ENCODE results near the gene POPDC2. TPM values are rescaled to one million over a fixed set of nuclear protein-coding genes. Genes with fewer than 3 reads are reported as not detected.
"Not testable (repeated sequence)": the region's sequence is repeated elsewhere in the genome, so short reads cannot be mapped to it uniquely, and the experiment has no call there.

POPDC2 gene
- polyA plus RNA-seq, 3 donors, result 0.87 to 4.5 (median 1.7) TPM

- peak within 1 kb of the TSS; percentile 51 for H3K27ac ChIP-seq (ENCODE audit: low read depth, low read length)
- 36 to 66% (median 60%) methylated on average over 7 of the region's 7 CpGs for WGBS, 3 donors
These were observed 62.7 kb downstream of the POPDC2 start, which contains the start of gene PLA1A for GRCh38 chr3:119597548-119598288. Gene PLA1A, plus strand, starts transcription at chr3:119597885. Its CDS starts 29 bp downstream, at chr3:119597914.

- H3K27ac ChIP-seq (ENCODE audit: low read depth, low read length), result no peak overlapping the region
- WGBS, 3 donors, result 76 to 93% (median 83%) methylated on average over 6 of the region's 6 CpGs
These were observed 64.0 kb downstream of the POPDC2 start for GRCh38 chr3:119596398-119596797.

DNA sequence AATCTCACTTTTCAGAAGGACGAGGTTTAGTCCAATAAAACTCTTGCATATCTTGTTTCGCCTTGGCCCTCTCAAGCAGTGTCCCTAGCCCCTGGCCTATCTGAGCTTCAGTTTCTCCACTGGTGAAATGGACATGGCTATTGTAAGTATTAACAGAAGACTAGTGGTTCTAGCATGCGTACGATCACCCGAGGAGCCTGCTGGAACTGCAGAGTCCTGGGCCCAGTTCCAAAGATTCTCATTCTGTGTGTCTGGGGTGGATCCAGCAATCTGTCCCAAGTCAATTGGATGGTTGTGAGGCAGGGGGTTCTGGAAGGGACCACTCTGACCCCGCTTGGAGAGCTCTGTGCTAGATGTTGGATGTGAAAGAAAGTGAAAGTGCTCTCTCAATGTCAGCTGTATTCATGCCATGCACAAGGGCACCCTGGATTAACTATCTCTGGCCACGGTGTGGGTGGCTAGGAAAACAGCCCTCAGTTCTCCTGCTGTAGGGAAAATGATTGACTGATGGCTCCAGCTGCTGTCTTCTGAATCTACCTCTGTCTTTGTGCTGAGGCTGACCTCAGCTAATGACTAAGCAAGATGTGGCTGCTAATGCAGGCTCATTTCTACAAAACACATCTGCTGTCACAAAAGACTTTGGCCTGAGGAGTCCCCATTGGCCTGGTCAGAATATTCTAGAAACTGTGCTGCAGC, 64.6 kb downstream of the POPDC2 start:
- H3K27ac ChIP-seq (ENCODE audit: low read depth, low read length), result no peak overlapping the region
- 68 to 87% (median 76%) methylated on average over 7 of the region's 7 CpGs for WGBS, 3 donors

DNA sequence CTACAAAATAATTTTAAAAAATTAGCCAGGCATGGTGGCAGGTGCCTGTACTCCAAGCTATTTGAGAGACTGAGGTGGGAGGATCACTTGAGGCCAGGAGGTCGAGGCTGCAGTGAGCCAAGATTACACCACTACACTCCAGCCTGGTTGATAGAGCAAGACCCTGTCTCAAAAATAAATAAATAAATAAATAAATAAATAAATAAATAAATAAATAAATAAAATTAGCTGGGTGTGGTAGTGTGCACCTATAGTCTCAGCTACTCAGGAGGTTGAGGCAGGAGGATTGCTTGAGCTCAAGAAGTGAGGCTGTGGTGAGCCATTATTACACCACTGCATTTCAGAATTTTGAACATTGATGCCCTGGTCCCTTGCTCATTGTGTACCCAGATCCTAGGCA, 65.5 kb downstream of the POPDC2 start:
- not testable (repeated sequence) for H3K27ac ChIP-seq (ENCODE audit: low read depth, low read length)
- 87 to 100% (median 92%) methylated on average over 1 of the region's 1 CpG for WGBS, 3 donors

DNA sequence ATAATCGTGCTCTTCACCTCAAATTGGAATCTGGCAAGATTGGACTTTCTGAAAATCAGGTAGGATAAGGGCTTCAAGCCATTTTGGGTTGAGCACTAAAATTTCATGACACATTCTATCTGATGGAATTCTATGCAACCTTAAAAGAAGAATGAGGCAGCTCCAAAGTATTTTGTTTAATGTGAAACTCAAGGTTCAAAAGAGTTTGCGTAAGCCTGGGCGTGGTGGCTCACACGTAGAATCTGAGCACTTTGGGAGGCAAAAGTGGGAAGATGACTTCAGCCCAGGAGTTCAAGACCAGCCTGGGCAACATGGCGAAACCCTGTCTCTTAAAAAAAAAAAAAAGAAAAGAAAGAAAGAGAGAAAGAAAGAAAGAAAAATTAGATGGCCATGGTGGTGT, 66.3 kb downstream of the POPDC2 start:
- 84 to 89% (median 89%) methylated on average over 5 of the region's 5 CpGs for WGBS, 3 donors

DNA sequence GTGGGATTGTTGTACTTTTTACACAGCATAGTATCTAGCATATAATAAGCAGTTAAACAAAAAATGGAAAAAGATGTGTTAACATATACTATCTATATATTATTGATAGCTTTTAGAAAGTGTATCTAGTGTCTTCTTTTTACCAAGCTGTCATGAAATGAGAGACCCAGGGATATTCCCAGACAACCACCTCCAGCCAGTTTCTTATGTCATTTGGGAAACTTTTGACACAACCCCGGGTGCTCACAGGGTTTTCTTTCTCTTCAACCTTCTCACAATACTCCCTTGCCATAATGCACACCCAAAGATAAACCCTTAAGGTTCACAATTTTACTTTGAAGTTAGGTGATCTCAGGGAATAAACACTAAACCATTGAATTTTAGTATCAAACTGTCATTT, 67.5 kb downstream of the POPDC2 start:
- WGBS, 3 donors, result 62 to 78% (median 70%) methylated on average over 1 of the region's 1 CpG
- H3K27ac ChIP-seq (ENCODE audit: low read depth, low read length), result no peak overlapping the region

More for the DNA sequence above, 66.3 kb downstream of the POPDC2 start:
- H3K27ac ChIP-seq (ENCODE audit: low read depth, low read length), result no peak overlapping the region

Other genes with a start within 250 kb of the POPDC2 start
- gene TMEM39A, start 197.0 kb downstream of the POPDC2 start, polyA plus RNA-seq, result 10 to 100 TPM; 11.4 to 20.4 (median 12.4) TPM
- 1 to 10 TPM; 4.9 to 7.6 (median 5.6) TPM for gene POGLUT1, start 191.6 kb downstream of the POPDC2 start, polyA plus RNA-seq
- 10 to 100 TPM; 39.2 to 85.7 (median 76.3) TPM for gene TIMMDC1, start 162.0 kb downstream of the POPDC2 start, polyA plus RNA-seq
- under 1 TPM in 2 of 3 donors, not detected in 1; 0.06 to 0.14 TPM for gene CD80, start 101.0 kb downstream of the POPDC2 start, polyA plus RNA-seq
- 1 to 10 TPM; 5.4 to 6.5 (median 6.5) TPM for gene ADPRH, start 81.1 kb downstream of the POPDC2 start, polyA plus RNA-seq
- 1 to 10 TPM; 1.0 to 5.8 (median 2.7) TPM for gene PLA1A, start 62.7 kb downstream of the POPDC2 start, polyA plus RNA-seq
- 100 to 1,000 TPM in 1 of 3 donors, 10 to 100 TPM in 2; 54.3 to 104 (median 78.3) TPM for gene COX17, start 16.8 kb upstream of the POPDC2 start, polyA plus RNA-seq
- gene CFAP91, start 42.4 kb upstream of the POPDC2 start, polyA plus RNA-seq, result 1 to 10 TPM in 2 of 3 donors, under 1 TPM in 1; 0.85 to 5.0 (median 3.1) TPM
- gene NR1I2, start 121.5 kb upstream of the POPDC2 start, polyA plus RNA-seq, result under 1 TPM in 1 of 3 donors, not detected in 2; 0.13 TPM